ENCODE measurements around the gene ABHD16B. TPM values are rescaled to one million over a fixed set of nuclear protein-coding genes. Genes with fewer than 3 reads are reported as not detected.

The ABHD16B gene
- total and polyA plus RNA-seq, 2 of the 13 experiments (the other 11 are each of a cell fraction or from before 2014, with no cell fraction given) = not detected

DNA sequence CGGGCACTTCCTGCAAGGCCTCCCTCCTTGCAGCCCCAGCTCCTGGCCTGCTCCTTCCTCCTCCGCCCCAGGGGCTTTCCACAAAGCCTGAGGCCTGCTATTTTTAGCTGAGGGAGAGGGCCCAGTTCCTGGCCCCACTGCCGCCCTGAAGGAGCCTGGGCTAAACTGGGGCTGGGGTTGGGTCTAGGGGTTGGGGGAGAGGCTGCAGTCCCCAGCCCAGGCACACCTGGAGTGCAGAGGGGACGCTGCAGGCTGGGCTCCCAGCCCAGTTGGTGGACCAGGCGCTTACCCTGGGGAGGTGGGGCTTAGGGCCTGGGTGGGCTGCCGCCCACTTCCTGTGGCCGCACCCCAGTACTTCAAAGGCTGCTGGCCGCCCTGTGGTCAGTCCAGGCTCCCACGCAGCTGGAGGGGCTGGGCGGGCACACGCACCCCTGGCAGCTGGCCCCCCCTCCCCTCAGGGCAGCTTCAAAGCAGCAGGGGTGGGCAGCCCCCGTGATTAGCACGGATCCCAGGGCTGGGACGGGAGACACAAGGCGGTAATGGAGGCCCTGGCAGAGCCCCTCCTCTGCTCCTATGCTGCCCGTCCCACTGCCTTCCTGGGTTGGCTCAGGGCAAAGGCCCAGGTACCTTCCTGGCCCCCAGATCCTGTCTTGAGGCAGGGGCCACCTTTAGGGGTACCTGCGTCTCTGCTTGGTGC, 7.1 kb upstream of the ABHD16B start (continued):
- TF ChIP-seq ZNF570 (CRISPR knock-in tag; IDR thresholded peaks at IDR 0.05; ENCODE audit: borderline replicate concordance) (no peak), KDM5B (CRISPR knock-in tag; IDR thresholded peaks at IDR 0.05; ENCODE audit: borderline replicate concordance) (no peak), GMEB1 (CRISPR knock-in tag; IDR thresholded peaks at IDR 0.05; ENCODE audit: borderline replicate concordance) (no peak), SKI (IDR thresholded peaks at IDR 0.05; ENCODE audit: partially characterized antibody) (no peak), DNMT1 (CRISPR knock-in tag; IDR thresholded peaks at IDR 0.05) (0 out of 2 replicates have a peak, but pooled peaks have one; percentile 61), ZBTB40 (IDR thresholded peaks at IDR 0.05) (no peak), ZBTB40 (CRISPR knock-in tag; IDR thresholded peaks at IDR 0.05) (no peak; the same call in 1 of the 2 replicates), NFRKB (IDR thresholded peaks at IDR 0.05) (no peak), PAWR (CRISPR knock-in tag; IDR thresholded peaks at IDR 0.05; ENCODE audit: borderline replicate concordance) (no peak; the same call in 1 of the 2 replicates), MYC (CRISPR knock-in tag; IDR thresholded peaks at IDR 0.05; ENCODE audit: borderline replicate concordance) (peak; percentile 59), JUNB (CRISPR knock-in tag; IDR thresholded peaks at IDR 0.05; ENCODE audit: borderline replicate concordance) (no peak), EED (CRISPR knock-in tag; IDR thresholded peaks at IDR 0.05) (no peak), POGZ (CRISPR knock-in tag; IDR thresholded peaks at IDR 0.05) (0 out of 2 replicates have a peak, but pooled peaks have one; percentile 35), HNRNPH1 (optimal IDR thresholded peaks at IDR 0.05; ENCODE audit: low read depth, low read length) (no peak), XBP1 (CRISPR knock-in tag; IDR thresholded peaks at IDR 0.05) (peak; percentile 77; the same call in 1 of the 2 replicates), MEF2D (CRISPR knock-in tag; IDR thresholded peaks at IDR 0.05) (no peak; the same call in 1 of the 2 replicates)
- TF ChIP-seq, protein P1, sequence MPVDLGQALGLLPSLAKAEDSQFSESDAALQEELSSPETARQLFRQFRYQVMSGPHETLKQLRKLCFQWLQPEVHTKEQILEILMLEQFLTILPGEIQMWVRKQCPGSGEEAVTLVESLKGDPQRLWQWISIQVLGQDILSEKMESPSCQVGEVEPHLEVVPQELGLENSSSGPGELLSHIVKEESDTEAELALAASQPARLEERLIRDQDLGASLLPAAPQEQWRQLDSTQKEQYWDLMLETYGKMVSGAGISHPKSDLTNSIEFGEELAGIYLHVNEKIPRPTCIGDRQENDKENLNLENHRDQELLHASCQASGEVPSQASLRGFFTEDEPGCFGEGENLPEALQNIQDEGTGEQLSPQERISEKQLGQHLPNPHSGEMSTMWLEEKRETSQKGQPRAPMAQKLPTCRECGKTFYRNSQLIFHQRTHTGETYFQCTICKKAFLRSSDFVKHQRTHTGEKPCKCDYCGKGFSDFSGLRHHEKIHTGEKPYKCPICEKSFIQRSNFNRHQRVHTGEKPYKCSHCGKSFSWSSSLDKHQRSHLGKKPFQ (CRISPR knock-in tag; IDR thresholded peaks at IDR 0.05; ENCODE audit: insufficient replicate concordance) = no peak

Data from HepG2 (cell line).